ENCODE data around the gene TERF2IP.
A peak's percentile ranks its signal among the peaks of the same experiment; 100 is the strongest.

Gene TERF2IP

DNA sequence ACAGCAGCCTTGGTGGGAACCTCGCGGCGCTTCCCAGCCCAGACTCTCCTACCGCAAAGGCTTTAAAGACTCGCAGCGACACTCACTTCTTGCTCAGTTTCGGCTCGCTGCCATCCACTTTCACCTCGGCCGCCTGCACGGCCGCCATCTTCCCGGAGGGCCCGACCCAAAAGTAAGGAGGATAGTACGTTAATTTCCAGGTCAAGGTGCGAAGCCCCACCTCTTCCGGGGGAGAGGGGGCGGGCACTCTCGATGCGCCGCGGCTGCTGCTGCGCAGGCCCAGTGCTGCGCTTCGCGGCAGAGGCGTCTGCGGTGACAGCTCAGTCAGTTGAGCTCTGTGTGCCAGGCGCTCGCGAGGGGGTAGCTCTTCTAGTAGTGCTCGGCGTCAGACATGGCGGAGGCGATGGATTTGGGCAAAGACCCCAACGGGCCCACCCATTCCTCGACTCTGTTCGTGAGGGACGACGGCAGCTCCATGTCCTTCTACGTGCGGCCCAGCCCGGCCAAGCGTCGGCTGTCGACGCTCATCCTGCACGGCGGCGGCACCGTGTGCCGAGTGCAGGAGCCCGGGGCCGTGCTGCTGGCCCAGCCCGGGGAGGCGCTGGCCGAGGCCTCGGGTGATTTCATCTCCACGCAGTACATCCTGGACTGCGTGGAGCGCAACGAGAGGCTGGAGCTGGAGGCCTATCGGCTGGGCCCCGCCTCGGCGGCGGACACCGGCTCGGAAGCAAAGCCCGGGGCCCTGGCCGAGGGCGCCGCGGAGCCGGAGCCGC lies at the start of gene TERF2IP, which contains the start of gene KARS1:
TSS of gene TERF2IP (plus strand) at position 282 of the 773 bp plus-strand sequence. CDS start at position 392, 110 bp downstream.
TSS of gene KARS1 (minus strand) at position 174 of the 773 bp plus-strand sequence. CDS start at position 148, 26 bp downstream.
- DNase-seq (ENCODE audit: low read depth), result peak; percentile 94

GRCh38 chr16:75599452-75600277 lies 47.9 kb upstream of the TERF2IP start:
- no peak for DNase-seq (ENCODE audit: low read depth)

- DNase-seq (ENCODE audit: low read depth), result no peak
Measured at GRCh38 chr16:75603241-75603640, 44.3 kb upstream of the TERF2IP start.

DNA sequence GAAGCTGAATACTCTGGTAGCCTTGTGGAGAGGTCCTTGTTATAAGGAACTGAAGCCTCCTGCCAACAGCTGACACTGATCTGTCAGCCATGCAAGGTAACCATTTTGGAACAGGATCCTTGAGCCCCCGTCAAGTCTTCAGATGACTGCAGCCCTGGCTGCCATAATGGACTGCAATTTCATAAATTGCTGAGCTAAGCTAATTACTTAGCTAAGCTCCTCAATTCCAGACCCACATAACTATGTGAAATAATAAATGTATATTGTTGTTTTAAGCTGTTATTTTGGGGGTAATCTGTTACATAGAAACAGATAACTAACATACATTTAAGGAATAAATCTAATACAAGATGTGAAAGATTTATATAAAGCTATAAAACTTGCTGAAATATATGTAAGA lies 41.1 kb upstream of the TERF2IP start:
- DNase-seq (ENCODE audit: low read depth), result no peak

- peak; percentile 85 for DNase-seq (ENCODE audit: low read depth)
Measured at GRCh38 chr16:75614066-75614897, 33.3 kb upstream of the TERF2IP start.

DNA sequence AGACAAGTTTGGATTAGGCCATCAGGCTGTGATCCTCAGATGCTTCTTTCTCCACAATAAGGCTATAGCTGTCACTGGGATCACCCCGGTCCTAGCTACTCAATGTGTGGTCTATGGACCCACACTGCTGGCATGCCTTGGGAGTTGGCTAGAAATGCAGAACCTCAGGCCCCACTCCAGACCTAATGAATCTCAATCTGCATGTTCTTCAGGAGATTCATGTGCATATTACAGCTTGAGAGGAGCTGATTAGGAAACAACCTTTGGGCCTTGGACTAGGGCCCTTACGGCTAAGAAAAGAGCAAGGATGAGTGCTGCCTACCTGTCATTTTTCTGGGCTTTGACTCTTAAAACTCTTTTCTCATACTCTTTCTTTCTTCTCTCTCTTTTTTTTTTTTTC lies 32.0 kb upstream of the TERF2IP start:
- DNase-seq (ENCODE audit: low read depth), result no peak

- DNase-seq (ENCODE audit: low read depth), result no peak
Measured at GRCh38 chr16:75616521-75617010, 31.0 kb upstream of the TERF2IP start.

DNA sequence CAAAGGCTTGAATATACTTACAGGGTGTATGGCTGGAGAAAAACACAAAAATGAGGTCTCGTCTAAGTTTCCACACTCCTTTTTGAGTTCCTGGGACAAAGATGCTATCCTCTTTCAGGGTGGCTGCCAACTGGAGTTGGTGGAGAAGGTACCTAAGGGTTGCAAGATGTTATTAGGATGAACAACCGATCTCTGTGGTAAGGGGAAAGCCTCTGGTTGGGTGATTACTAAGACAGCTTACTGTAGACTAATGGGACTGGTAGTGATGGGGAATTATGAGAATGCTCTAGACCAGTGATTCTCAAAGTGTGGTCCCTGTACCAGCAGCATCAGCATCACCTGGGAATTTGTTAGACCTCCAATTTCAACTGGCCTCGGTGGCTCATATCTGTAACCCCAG lies 30.5 kb upstream of the TERF2IP start:
- DNase-seq (ENCODE audit: low read depth), result no peak

- no peak for DNase-seq (ENCODE audit: low read depth)
Measured at GRCh38 chr16:75618780-75619179, 28.8 kb upstream of the TERF2IP start.

DNA sequence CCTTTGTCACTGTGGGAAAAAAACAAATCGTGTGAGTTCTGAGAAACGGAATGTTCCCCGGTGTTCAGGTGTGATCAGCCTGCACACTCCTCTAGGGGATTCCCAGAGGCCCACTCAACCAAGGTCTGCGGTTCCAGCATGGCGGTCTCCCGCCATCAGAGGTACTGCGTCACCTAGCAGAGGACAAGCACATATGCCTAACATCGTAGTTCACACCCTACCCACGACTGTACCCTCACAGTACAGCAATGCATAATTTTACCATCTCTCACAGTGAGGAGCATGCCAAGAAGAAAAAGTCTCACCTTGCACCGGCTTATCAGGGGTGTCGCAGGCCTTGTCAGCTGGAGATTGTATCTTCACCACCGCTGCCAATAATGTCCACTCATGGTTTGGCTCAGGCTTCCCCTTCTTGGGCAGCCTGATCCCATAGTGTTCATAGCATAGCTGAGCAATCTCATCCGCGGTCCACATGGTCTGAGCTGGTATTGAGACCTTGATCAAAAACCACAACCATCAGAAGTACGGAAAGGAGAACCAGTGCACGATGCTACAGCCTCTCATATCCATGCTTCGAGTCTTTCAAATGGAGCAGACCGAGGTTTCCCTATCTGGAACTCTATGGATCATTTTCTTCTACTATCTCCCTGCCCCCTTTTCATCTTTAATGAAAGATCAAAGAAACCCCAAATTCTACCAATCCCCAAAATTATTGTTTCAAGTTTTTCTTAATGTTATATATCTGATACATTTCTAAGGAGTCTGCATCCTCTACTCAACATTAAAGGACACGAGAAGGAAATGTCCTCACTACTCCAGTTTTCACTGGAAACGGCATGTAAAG lies 27.0 kb upstream of the TERF2IP start:
- no peak for DNase-seq (ENCODE audit: low read depth)

GRCh38 chr16:75621170-75621477 lies 26.4 kb upstream of the TERF2IP start:
- DNase-seq (ENCODE audit: low read depth), result peak; percentile 69

GRCh38 chr16:75622761-75623605 lies 24.6 kb upstream of the TERF2IP start, which contains the start of gene ADAT1:
ADAT1 (minus strand) TSS chr16:75623281; CDS start chr16:75620799, 2,482 bp downstream.
- DNase-seq (ENCODE audit: low read depth), result peak; percentile 99

DNA sequence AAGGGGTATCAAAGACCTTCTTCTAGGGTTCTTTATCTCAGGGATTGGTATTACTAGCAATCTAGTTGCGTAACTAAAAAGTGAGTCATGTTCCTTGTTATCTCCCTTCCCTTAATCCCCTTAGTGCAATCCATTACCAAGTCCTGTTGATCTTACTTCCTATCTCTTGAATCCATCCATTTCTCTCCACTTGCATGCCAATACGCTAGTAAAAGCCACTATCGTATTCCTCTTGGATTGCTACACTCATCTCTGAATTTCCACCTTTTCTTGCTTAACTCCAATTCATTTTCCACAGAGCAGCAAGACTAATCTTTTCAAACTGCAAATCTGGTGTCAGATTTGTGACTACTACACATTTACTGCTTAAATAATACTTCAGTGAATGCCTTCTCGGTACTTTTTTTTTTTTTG lies 22.6 kb upstream of the TERF2IP start:
- peak; percentile 52 for DNase-seq (ENCODE audit: low read depth)

GRCh38 chr16:75626806-75627205 lies 20.8 kb upstream of the TERF2IP start:
- DNase-seq (ENCODE audit: low read depth), result no peak

DNA sequence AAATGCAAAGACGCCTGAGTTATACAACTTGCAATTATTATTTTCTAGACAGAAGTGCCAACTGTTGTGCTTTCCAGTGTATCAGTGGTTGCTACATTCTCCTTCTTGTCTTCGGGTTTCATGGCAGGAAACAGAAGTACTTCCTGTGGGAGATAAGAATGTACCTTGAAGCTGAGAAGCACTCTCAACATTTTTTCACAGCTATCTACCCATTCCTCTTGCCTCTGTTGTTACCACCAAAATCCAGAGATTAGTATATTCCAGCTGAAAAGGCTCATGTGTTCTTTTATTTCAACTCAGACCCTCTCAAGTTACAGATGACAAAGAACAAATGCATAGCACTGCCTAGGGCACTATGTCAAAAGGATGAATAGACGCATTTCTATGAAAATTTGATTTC lies 19.7 kb upstream of the TERF2IP start:
- DNase-seq (ENCODE audit: low read depth), result no peak

GRCh38 chr16:75628351-75628750 lies 19.2 kb upstream of the TERF2IP start:
- DNase-seq (ENCODE audit: low read depth), result no peak

DNA sequence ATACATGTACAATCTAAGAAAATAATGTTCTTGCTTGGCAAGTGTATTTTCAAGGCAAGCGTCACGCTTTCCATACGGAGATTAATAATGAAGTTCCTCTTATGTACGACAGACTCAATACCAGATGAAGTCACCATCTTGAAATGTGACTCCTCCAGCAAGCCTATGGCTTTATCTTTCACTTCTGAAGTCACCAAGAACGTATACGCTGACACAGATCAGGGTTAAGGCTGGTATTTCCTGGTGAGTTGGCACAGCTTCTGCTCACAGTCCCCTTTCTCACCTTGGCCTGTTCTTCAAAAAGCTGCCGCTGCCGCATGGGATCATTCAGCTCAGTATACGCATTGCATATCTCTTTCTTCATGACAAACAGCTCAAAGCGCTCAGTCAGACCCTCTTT lies 18.4 kb upstream of the TERF2IP start:
- no peak for DNase-seq (ENCODE audit: low read depth)

DNA sequence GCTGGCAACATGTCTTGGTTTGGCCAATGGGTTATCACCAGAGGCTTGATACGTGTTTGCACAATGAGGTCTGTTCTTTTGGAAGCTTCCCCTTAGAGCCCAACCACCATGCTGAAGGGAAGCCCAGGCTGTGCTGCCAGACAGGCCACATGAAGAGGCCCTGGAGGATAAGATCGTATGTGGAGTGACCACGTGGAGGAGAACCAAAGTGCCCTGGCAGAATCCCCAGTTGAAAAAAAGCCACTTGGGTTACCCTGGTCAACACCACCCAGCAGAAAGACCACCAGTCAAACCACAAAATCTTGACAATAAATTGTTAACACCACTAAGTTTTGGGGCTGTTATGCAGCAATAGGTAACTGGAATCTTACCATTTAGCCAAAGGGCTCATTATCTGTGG lies 17.5 kb upstream of the TERF2IP start:
- DNase-seq (ENCODE audit: low read depth), result no peak

DNA sequence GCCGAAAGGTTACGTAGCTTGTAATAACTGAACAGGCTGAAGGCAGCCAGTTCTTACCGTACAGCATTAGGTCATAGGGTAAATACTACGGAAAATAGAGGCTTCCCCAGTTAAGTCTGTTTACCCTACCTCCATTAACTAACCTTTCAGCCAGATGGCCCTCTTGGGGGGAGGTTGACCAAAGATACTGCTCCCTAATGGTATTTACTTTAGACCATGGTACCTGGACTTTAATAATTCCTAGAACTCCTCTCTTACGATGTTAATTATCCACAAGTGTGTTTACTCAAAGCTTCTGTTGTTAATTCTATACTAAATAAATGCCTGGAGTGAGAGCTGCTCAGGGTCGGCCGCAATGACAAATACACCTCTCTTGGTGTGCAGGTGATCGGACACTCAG lies 14.7 kb upstream of the TERF2IP start:
- no peak for DNase-seq (ENCODE audit: low read depth)

- no peak for DNase-seq (ENCODE audit: low read depth)
Measured at GRCh38 chr16:75635036-75635435, 12.5 kb upstream of the TERF2IP start.
